VCaP (cell line): ENCODE results near the gene DBF4B.

Source experiments
- H3K27ac ChIP-seq: fragments of 450-650 bp; 2 replicates; pipeline ENCODE4 v1.5.1; 2017
- CTCF ChIP-seq: fragments of 450-650 bp; conservative IDR thresholded peaks from 2 replicates; pipeline ENCODE4 v1.5.1; 2017; ENCODE audit warnings: mild to moderate bottlenecking, moderate library complexity

The DBF4B gene

GRCh38 chr17:44757918-44758413, 49.5 kb downstream of the DBF4B start:
- no peak for TF ChIP-seq CTCF
- no peak overlapping the region for H3K27ac ChIP-seq

- H3K27ac ChIP-seq: peak within 1 kb of the TSS; percentile 42; the same call in 1 of the 2 replicates
- no peak for TF ChIP-seq CTCF
These were observed 50.1 kb downstream of the DBF4B start, which contains the start of gene ADAM11 for GRCh38 chr17:44758414-44759085. Gene ADAM11 (plus strand): TSS chr17:44758988. CDS start chr17:44759200, 212 bp downstream.

GRCh38 chr17:44759086-44759915, 50.8 kb downstream of the DBF4B start:
- TF ChIP-seq CTCF: peak; percentile 20; the same call in 1 of the 2 replicates
- peak overlapping the region; percentile 42; the same call in 1 of the 2 replicates for H3K27ac ChIP-seq

GRCh38 chr17:44759916-44760243, 51.4 kb downstream of the DBF4B start:
- H3K27ac ChIP-seq: peak overlapping the region; percentile 42; the same call in 1 of the 2 replicates
- no peak; the same call in 1 of the 2 replicates for TF ChIP-seq CTCF

- no peak overlapping the region for H3K27ac ChIP-seq
- TF ChIP-seq CTCF: no peak
These were observed 52.2 kb downstream of the DBF4B start for GRCh38 chr17:44760474-44761308.

- TF ChIP-seq CTCF: no peak
- H3K27ac ChIP-seq: no peak overlapping the region
These were observed 53.7 kb downstream of the DBF4B start for GRCh38 chr17:44761932-44762810.
